ENCODE measurements around the gene PRPF38B.

DNA sequence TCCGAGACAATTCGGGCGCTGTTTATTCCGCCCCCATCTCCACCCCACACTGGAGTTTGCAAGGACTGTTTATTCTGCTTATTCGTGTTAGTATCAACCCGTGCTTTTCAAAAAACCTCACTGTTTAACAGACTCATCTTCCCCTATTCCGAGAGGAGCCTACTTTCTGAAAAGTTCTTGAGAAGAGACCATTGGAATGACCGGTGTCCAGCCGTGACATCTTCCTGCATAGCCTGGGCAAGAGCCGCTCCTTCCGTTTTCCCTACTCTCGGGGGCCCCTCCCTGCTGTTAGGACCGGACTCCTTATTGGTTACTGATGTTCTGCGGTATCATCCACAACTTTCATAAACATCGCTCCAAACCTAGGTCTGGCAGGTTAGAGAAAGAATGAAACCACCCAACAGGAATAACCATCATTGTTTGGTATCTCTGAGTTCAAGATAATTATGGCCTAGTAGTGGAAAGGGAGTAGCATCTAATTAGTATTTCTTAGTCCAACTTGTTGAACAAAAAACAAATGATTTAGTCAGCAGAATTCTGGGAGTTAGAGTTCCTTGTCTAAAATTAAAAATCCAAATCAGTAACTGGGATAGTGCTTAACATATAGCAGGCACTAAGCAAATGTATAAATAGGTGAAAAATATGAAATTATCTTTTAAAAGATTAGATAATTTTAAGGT is 55.2 kb downstream of the PRPF38B start:
- TF ChIP-seq, protein P1, sequence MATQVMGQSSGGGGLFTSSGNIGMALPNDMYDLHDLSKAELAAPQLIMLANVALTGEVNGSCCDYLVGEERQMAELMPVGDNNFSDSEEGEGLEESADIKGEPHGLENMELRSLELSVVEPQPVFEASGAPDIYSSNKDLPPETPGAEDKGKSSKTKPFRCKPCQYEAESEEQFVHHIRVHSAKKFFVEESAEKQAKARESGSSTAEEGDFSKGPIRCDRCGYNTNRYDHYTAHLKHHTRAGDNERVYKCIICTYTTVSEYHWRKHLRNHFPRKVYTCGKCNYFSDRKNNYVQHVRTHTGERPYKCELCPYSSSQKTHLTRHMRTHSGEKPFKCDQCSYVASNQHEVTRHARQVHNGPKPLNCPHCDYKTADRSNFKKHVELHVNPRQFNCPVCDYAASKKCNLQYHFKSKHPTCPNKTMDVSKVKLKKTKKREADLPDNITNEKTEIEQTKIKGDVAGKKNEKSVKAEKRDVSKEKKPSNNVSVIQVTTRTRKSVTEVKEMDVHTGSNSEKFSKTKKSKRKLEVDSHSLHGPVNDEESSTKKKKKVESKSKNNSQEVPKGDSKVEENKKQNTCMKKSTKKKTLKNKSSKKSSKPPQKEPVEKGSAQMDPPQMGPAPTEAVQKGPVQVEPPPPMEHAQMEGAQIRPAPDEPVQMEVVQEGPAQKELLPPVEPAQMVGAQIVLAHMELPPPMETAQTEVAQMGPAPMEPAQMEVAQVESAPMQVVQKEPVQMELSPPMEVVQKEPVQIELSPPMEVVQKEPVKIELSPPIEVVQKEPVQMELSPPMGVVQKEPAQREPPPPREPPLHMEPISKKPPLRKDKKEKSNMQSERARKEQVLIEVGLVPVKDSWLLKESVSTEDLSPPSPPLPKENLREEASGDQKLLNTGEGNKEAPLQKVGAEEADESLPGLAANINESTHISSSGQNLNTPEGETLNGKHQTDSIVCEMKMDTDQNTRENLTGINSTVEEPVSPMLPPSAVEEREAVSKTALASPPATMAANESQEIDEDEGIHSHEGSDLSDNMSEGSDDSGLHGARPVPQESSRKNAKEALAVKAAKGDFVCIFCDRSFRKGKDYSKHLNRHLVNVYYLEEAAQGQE (IDR thresholded peaks at IDR 0.05; ENCODE audit: insufficient read depth in 1 of 2, low read depth in 2 of 2, low read length in 2 of 2), result no peak
- peak; percentile 88; the same call in 1 of the 2 replicates for TF ChIP-seq TAF1 (IDR thresholded peaks at IDR 0.05; ENCODE audit: borderline replicate concordance, insufficient read depth, low read length)
- TF ChIP-seq SIN3A (IDR thresholded peaks at IDR 0.05; ENCODE audit: borderline replicate concordance, insufficient read depth, low read length), result peak; percentile 80; the same call in 1 of the 2 replicates
- TF ChIP-seq POLR2AphosphoS5 (IDR thresholded peaks at IDR 0.05; ENCODE audit: low read depth, low read length), result peak; percentile 86
- TF ChIP-seq FOXP2 (optimal IDR thresholded peaks at IDR 0.05; ENCODE audit: borderline replicate concordance, extremely low read depth, extremely low read length, insufficient read depth), result no peak
